ENCODE data around the gene NMT1. TPM values are rescaled to one million over a fixed set of nuclear protein-coding genes. Genes with fewer than 3 reads are reported as not detected.

NMT1 gene
- total RNA-seq, 2 experiments from 2014 or later: 156 to 169 TPM

DNA sequence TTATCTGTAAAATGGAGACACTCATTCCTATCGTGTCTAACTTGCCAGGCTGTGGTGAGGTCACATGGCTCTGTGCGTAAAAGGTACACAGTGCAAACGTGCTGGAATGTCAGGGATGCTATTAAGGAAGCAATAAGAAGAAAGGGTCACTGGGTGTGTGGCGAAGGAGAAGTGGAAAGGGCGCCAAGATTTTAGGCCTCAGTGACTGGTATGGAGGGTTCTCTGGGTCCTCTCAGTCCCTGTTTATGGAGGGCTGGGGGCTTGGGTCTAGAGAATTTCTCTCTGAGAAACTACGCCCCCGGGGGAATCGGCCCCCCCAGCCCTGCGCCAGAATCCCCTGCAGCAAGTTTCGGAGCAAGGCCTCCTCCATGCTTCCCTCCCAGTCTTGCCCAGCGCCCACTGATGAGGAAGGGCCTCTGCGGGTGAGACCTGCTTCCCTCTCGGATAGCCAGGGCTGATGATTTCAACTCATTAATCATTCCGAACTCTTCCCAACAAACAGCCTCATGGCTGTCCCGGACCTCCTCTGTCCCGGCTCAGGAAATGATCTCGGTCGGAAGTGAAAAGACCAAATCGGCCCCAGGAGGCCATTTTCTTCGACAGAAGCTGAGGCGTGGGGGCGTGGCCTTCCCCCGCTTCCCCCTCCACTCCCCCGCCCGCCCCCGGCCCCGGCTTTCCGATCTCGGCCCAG, 85.9 kb downstream of the NMT1 start:
- Mint-ChIP-seq H3K36me3 (ENCODE audit: low read depth) (peaks cover 18% of the 10 kb centered on the region), H3K27ac (peak overlapping the region; percentile 100), H3K4me3 (peak overlapping the region; percentile 98), H3K27me3 (no peaks in the 10 kb centered on the region), H3K9me3 (no peaks in the 10 kb centered on the region), H3K4me1 (ENCODE audit: low read depth) (peaks cover 42% of the 10 kb centered on the region)
- peak; percentile 1 for ATAC-seq
- intact Hi-C loops (cut with micrococcal nuclease): loop anchor here (2.0 to 5.0 kb wide), 2 partner anchors 14 to 170 kb away; partner anchors contain the start of genes HEXIM2 and MAP3K14
- no peak for DNase-seq
- ChIA-PET CTCF (interaction anchor here (6.4 to 14.4 kb wide), 4 partner anchors 11 to 74 kb away, joined by 58 to 352 read pairs (median 176); partner anchors contain the start of genes ACBD4, FMNL1 and HEXIM2), POLR2A (interaction anchor here (0.6 to 8.5 kb wide), 11 partner anchors 7 to 461 kb away, joined by 3 to 200 read pairs (median 25); partner anchors contain the start of genes ACBD4, HEXIM2 and MAP3K14)
- TF ChIP-seq CTCF (IDR thresholded peaks at IDR 0.05): no peak

DNA sequence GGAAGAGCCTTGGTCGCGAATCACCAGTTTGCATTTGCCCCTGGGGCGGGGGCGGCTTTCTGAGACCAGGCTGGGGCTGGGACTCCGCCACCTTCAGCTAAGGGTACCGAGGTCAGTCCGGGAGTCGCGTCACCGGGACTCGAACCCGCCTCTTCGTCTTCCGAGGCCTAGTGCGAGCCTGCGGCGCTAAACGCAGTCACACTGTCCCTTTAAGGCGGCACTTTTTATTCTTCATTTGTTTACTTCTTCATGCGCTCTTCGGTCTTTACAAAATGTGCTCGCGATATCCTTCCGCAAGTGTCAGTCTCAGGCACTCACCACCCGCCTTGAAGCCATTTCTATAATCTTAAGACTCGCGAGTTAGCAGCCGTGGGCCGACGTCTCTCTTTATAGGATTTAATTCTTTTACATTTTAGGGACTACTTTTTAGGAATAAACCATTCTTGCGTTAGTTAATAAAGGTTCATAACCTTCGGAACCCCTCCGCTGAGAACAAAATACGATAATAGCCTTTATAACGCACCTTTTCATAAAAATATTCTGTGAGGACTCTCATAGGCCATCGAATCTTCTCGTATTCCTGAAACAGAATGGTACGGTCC, 86.6 kb downstream of the NMT1 start:
- Mint-ChIP-seq H3K9me3 (no peaks in the 10 kb centered on the region), H3K27me3 (no peaks in the 10 kb centered on the region), H3K4me1 (ENCODE audit: low read depth) (peaks cover 43% of the 10 kb centered on the region), H3K27ac (peak overlapping the region; percentile 100), H3K4me3 (peak overlapping the region; percentile 98), H3K36me3 (ENCODE audit: low read depth) (peaks cover 18% of the 10 kb centered on the region)
- intact Hi-C loops (cut with micrococcal nuclease): loop anchor here (2.0 to 5.0 kb wide), 3 partner anchors 13 to 170 kb away; partner anchors contain the start of genes ACBD4, HEXIM2 and MAP3K14
- ATAC-seq (peak; percentile 35), DNase-seq (peak; percentile 88)
- no peak for TF ChIP-seq CTCF (IDR thresholded peaks at IDR 0.05)
- ChIA-PET CTCF (interaction anchor here (1.0 to 14.4 kb wide), 11 partner anchors 12 to 88 kb away, joined by 3 to 352 read pairs (median 20); partner anchors contain the start of genes ACBD4, FMNL1, HEXIM2 and PLCD3), POLR2A (interaction anchor here (0.6 to 8.5 kb wide), 26 partner anchors 8 to 678 kb away, joined by 3 to 200 read pairs (median 9); partner anchors contain the start of genes ACBD4, DCAKD, FMNL1 and HEXIM2)

GRCh38 chr17:45148183-45149036, 87.3 kb downstream of the NMT1 start, which contains the start of gene HEXIM1:
Gene HEXIM1, plus strand, starts transcription at chr17:45148475. Its CDS starts 716 bp downstream, at chr17:45149191.
- ChIA-PET CTCF (interaction anchor here (0.7 to 14.4 kb wide), 23 partner anchors 12 to 280 kb away, joined by 3 to 352 read pairs (median 6); partner anchors contain the start of genes ACBD4, FMNL1, HEXIM2 and MAP3K14), POLR2A (interaction anchor here (0.6 to 8.5 kb wide), 32 partner anchors 9 to 679 kb away, joined by 3 to 200 read pairs (median 6); partner anchors contain the start of genes ACBD4, DCAKD, FMNL1 and HEXIM2)
- H3K9me3 Mint-ChIP-seq: no peaks in the 10 kb centered on the region

More at GRCh38 chr17:45148183-45149036, 87.3 kb downstream of the NMT1 start, which contains the start of gene HEXIM1:
- H3K36me3 Mint-ChIP-seq (ENCODE audit: low read depth): peaks cover 18% of the 10 kb centered on the region
- no peak for TF ChIP-seq CTCF (IDR thresholded peaks at IDR 0.05)
- H3K4me3 Mint-ChIP-seq: peak within 1 kb of the TSS; percentile 98
- H3K4me1 Mint-ChIP-seq (ENCODE audit: low read depth): peaks cover 40% of the 10 kb centered on the region
- no peaks in the 10 kb centered on the region for H3K27me3 Mint-ChIP-seq
- H3K27ac Mint-ChIP-seq: peak within 1 kb of the TSS; percentile 100
- DNase-seq: peak; percentile 99
- peak; percentile 82 for ATAC-seq
- intact Hi-C loops (cut with micrococcal nuclease): loop anchor here (2.0 to 5.0 kb wide), 2 partner anchors 14 to 169 kb away; partner anchors contain the start of genes ACBD4 and MAP3K14

All from activated CD8-positive, alpha-beta T cell treated with anti-CD3 and anti-CD28 coated beads for 36 hours (primary cell).